Measurements from ENCODE around the gene COLEC12.

The COLEC12 gene

DNA sequence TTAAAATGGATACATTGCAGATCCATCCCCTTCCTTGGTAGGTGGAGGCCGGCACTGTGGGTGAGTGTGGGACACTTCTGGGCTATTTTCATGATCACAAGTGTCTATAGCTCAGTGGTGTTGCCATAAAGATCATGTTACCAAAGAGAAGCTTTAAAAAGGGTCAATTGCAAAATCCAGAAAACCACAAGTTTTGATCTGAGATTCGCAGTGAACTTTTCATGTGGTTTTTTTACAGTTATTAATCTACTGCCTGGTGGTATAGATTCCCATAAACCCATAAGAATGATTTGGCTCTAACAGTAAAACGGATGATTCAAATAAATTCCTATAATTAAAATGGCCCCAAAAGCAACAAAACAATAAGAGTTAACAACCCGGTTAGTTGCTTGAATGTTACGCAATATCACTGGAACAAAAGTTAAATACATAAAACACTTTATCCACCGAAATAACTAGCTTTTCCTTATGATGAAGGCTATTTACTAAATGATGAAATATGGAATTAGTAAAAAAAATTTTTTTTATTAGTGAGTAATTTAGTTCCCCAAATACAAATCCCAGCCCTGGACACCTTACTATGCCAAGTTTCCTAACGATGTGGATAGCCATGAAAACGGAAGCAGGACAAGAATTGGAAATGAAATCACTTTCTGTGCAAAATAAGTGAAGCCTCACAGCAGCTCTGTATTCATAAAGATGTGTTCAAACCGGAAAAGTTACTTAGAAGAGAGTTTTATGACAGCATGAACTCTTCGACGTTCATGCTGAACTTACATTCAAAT lies 137.0 kb downstream of the COLEC12 start:
- TF ChIP-seq, protein P1, sequence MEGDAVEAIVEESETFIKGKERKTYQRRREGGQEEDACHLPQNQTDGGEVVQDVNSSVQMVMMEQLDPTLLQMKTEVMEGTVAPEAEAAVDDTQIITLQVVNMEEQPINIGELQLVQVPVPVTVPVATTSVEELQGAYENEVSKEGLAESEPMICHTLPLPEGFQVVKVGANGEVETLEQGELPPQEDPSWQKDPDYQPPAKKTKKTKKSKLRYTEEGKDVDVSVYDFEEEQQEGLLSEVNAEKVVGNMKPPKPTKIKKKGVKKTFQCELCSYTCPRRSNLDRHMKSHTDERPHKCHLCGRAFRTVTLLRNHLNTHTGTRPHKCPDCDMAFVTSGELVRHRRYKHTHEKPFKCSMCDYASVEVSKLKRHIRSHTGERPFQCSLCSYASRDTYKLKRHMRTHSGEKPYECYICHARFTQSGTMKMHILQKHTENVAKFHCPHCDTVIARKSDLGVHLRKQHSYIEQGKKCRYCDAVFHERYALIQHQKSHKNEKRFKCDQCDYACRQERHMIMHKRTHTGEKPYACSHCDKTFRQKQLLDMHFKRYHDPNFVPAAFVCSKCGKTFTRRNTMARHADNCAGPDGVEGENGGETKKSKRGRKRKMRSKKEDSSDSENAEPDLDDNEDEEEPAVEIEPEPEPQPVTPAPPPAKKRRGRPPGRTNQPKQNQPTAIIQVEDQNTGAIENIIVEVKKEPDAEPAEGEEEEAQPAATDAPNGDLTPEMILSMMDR (IDR thresholded peaks at IDR 0.05; ENCODE audit: control extremely low read depth, extremely low read depth, low read depth, missing control alignments): no peak
- ChIA-PET POLR2A (no interaction called here), CTCF (no interaction called here)
- no peak for DNase-seq (ENCODE audit: extremely low spot score)

DNA sequence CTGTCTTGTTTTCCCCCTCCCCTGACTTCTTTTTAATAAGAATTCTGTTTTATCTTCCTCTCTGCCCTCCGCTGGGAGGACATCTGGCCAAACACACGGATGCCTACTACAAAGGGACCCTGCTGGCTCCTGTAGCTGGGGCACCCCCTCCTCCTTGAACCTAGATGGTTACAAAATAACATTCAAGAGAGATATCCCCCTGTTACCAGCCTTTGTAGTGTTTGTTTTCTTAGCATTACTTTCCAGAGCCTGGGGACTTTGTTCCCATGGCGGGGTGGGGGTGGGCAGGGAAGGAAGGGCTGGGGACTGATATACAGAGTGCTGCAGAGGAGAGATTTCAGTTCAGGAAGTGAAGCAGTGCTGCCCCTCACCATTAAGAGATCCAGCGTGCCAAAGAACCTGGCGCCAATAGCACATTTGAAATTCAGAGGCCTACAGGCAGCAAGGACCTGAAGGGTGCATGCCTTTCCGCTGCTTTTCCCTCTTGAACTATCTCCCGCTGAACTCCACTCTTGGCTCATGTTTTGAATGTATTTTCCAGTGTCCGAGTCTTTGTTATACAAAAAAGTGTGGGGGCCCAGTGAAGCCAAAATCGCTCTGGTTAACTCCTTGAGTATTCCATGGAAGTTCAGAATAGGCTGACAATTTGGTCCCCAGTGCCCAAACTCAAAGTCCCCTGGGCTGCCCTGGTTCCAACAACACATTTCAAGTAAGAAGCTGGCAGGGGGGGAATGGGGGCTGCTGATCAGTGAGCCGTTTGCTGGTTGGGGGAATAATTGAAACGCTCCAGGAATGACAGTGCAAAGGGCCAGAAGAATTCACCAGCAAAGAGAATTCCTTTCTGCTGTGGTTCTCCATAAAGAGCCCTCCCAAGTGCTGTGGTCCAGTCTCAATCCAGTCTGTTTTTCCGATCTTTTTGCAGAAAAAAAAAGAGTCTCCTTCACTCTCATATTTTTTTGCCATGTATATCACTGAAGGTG lies 137.9 kb downstream of the COLEC12 start:
- POLR2A ChIA-PET: no interaction called here
- CTCF ChIA-PET: interaction anchor here (1.3 kb wide), 1 partner anchor 26 kb away, joined by 3 read pairs; no protein-coding TSS in a partner anchor
- no peak for DNase-seq (ENCODE audit: extremely low spot score)
- TF ChIP-seq, protein P1 (IDR thresholded peaks at IDR 0.05; ENCODE audit: control extremely low read depth, extremely low read depth, low read depth, missing control alignments): no peak

DNA sequence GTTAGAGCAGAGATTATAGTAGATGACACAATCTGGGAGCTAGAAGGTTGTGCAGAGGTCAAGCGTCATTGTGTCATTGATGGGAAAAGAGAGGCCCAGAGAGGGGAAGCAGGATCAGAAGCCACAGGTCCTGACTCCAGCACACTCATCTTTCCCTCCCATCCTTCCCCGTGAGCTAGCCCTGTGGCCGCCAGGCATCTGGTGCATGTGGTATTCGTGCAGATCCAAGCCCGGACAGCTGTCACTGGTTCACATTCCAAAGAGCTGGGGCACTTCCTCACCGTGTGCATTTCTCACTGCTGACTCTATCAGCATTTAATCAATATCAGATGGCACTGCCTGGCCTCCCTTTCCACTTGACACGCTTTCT lies 138.6 kb downstream of the COLEC12 start:
- CTCF ChIA-PET: interaction anchor here (1.3 kb wide), 1 partner anchor 27 kb away, joined by 3 read pairs; no protein-coding TSS in a partner anchor
- TF ChIP-seq, protein P1 (IDR thresholded peaks at IDR 0.05; ENCODE audit: control extremely low read depth, extremely low read depth, low read depth, missing control alignments): no peak
- no peak for DNase-seq (ENCODE audit: extremely low spot score)
- POLR2A ChIA-PET: no interaction called here

DNA sequence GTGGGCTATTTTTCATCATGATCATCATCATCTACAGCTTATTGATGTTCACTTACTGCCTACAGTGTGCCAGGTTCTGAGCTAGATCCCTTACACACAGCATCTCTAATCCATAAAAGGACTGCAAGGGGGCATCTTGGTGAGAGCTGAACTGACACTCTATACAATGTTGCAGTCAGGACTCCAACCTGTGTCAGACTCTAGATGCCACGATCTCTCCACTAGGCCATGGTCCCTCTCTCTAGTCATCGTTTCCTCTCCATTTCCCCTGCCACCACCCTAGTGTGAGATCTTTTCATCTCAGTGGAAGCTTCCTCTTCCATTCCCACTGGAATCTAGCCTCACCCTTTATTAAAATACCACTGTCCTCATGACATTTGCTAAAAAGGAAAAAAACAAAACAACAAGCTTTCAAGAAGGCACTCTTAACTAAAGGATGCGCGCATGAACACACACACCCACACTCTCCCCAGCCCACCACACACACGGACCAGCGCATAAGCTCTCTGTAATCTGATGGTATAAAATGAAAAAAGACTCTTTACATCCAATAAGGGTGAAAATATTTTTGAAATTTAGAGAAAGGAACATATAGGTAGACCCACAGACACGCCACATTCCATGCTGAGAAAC lies 139.3 kb downstream of the COLEC12 start:
- ChIA-PET POLR2A (no interaction called here), CTCF (interaction anchor here (0.6 to 1.3 kb wide), 3 partner anchors 10 to 27 kb away, joined by 3 read pairs; no protein-coding TSS in a partner anchor)
- TF ChIP-seq, protein P1 (IDR thresholded peaks at IDR 0.05; ENCODE audit: control extremely low read depth, extremely low read depth, low read depth, missing control alignments): no peak
- DNase-seq (ENCODE audit: extremely low spot score): no peak

DNA sequence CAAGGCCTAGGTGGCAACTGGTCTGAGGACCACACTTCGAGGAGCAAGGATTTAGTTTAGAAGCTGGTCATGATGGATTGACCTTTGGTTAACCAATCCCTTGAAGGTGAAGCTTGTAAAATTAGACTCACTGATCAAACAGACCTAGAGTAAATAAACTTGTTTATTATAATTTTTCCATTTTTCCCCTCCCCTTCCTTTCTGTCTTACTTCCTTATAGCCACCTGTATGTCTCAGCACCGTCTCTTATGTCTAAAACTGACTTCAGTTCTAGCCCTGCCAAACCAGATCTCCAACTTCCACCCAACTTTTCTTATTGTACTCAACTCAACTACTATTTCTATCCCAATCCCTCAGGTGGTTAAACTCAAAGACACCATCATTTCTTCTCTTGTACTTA lies 139.8 kb downstream of the COLEC12 start:
- TF ChIP-seq, protein P1 (IDR thresholded peaks at IDR 0.05; ENCODE audit: control extremely low read depth, extremely low read depth, low read depth, missing control alignments): no peak
- POLR2A ChIA-PET: no interaction called here
- DNase-seq (ENCODE audit: extremely low spot score): no peak
- CTCF ChIA-PET: interaction anchor here (0.6 to 0.7 kb wide), 2 partner anchors 10 to 24 kb away, joined by 3 read pairs; no protein-coding TSS in a partner anchor

DNA sequence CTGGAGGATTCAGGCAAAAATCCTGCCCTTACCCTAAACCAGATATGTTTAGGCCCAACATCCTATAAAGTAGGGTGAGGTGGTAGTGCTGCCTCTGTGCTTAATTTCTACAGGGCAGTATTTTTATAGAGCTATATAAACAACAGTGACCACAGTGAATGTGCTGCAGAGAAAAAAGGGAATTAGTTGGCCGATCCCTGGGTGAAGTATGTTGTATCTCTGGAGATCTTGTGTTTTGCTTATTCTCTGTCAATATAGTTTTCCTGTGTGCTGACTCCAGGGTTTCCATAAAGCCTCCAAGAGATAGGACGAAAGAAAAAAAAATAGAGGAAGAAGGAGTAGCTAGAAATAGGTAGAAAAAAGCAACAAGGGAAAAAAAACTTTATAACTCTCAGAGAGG lies 143.7 kb downstream of the COLEC12 start:
- CTCF ChIA-PET: no interaction called here

More for the DNA sequence above, 143.7 kb downstream of the COLEC12 start:
- DNase-seq (ENCODE audit: extremely low spot score): no peak
- TF ChIP-seq, protein P1 (IDR thresholded peaks at IDR 0.05; ENCODE audit: control extremely low read depth, extremely low read depth, low read depth, missing control alignments): no peak
- POLR2A ChIA-PET: no interaction called here

All from GM10248 (cell line).